Measurements from ENCODE around the gene ZFPM1.

DNA sequence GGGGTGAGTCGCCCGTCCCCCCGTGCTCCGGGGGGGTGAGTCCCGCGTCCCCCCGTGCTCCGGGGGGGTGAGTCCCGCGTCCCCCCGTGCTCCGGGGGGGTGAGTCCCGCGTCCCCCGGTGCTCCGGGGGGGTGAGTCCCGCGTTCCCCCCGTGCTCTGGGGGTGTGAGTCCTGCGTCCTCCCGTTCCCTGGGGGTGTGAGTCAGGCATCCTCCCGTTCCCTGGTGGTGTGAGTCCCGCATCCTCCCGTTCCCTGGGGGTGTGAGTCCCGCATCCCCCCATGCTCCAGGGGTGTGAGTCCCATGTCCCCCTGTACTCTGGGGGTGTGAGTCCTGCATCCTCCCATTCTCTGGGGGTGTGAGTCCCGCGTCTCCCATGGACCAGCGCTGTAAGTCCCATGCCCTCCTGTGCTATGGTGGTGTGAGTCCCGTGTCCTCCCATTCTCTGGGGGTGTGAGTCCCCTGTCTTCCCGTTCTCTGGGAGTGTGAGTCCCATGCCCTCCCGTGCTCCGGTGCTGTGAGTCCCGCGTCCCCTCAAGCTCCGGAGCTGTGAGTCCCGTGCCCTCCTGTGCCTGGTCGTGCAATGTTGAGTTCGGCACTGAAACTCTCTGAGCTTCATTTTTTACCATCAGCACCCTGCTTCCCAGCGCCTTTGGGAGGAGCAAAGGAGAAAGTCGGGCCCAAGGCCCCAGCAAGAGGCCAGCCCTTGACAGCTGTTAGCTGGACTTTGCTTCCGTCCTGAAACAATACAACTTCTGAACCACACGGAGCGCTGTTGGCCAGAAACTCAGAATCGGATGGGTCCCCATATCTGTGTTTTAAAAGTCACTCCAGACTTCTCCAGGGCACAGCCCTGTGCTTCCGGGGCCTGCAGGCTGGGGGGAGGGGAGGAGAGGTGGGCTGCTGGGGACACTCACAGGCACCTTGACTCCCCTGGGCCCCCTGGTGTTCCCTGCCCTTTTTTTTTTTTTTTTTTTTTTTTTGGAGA is 105.7 kb downstream of the ZFPM1 start:
- TF ChIP-seq POLR2A (IDR thresholded peaks at IDR 0.05) (no peak), POLR2AphosphoS5 (IDR thresholded peaks at IDR 0.05) (no peak)
- TF ChIP-seq, protein P1, sequence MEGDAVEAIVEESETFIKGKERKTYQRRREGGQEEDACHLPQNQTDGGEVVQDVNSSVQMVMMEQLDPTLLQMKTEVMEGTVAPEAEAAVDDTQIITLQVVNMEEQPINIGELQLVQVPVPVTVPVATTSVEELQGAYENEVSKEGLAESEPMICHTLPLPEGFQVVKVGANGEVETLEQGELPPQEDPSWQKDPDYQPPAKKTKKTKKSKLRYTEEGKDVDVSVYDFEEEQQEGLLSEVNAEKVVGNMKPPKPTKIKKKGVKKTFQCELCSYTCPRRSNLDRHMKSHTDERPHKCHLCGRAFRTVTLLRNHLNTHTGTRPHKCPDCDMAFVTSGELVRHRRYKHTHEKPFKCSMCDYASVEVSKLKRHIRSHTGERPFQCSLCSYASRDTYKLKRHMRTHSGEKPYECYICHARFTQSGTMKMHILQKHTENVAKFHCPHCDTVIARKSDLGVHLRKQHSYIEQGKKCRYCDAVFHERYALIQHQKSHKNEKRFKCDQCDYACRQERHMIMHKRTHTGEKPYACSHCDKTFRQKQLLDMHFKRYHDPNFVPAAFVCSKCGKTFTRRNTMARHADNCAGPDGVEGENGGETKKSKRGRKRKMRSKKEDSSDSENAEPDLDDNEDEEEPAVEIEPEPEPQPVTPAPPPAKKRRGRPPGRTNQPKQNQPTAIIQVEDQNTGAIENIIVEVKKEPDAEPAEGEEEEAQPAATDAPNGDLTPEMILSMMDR (IDR thresholded peaks at IDR 0.05), result peak; percentile 32 to 39

Measured in suprapubic skin (tissue), 4 donors.